ACHN (cell line): ENCODE results near the gene DGKZ.
"Not testable (repeated sequence)": the region's sequence is repeated elsewhere in the genome, so short reads cannot be mapped to it uniquely, and the experiment has no call there.

ENCODE experiments used
- DNase-seq: peaks from one replicate; pipeline ENCODE4 v3.0.0-alpha.2; 2015
- in situ Hi-C: cut with HindIII; loops from 2 replicates; pipeline ENCODE4 v1.10.0; 2017; ENCODE audit warnings: low sequenced_read_pairs, low pct_ligation_motif_present, low pct_unique_long_range_greater_than_20kb

DGKZ gene

GRCh38 chr11:46346886-46347636 is at the start of gene DGKZ:
Gene DGKZ (plus strand): TSS chr11:46347463. CDS start chr11:46347660, 197 bp downstream.
- in situ Hi-C loops: no loop called here
- peak; percentile 79 for DNase-seq

GRCh38 chr11:46298699-46299433 is 48.4 kb upstream of the DGKZ start:
- DNase-seq: peak; percentile 42
- in situ Hi-C loops: no loop called here

GRCh38 chr11:46299451-46299961 is 47.8 kb upstream of the DGKZ start:
- in situ Hi-C loops: no loop called here
- no peak for DNase-seq

GRCh38 chr11:46300270-46300669 is 47.0 kb upstream of the DGKZ start:
- in situ Hi-C loops: no loop called here
- DNase-seq: no peak

GRCh38 chr11:46302866-46303265 is 44.4 kb upstream of the DGKZ start:
- DNase-seq: no peak
- in situ Hi-C loops: no loop called here

GRCh38 chr11:46304036-46304435 is 43.2 kb upstream of the DGKZ start:
- DNase-seq, in situ Hi-C loops: not testable (repeated sequence)

GRCh38 chr11:46304605-46305179 is 42.6 kb upstream of the DGKZ start:
- no peak for DNase-seq
- in situ Hi-C loops: no loop called here

- in situ Hi-C loops: no loop called here
- DNase-seq: no peak
These were observed 42.0 kb upstream of the DGKZ start for GRCh38 chr11:46305295-46305694.

GRCh38 chr11:46306296-46306853 is 40.9 kb upstream of the DGKZ start:
- in situ Hi-C loops: no loop called here

GRCh38 chr11:46307369-46307768 is 39.9 kb upstream of the DGKZ start:
- in situ Hi-C loops: no loop called here
- DNase-seq: no peak

More at GRCh38 chr11:46306296-46306853, 40.9 kb upstream of the DGKZ start:
- no peak for DNase-seq

- no peak for DNase-seq
- in situ Hi-C loops: no loop called here
These were observed 39.4 kb upstream of the DGKZ start for GRCh38 chr11:46307785-46308341.

GRCh38 chr11:46308631-46309419 is 38.4 kb upstream of the DGKZ start:
- in situ Hi-C loops: no loop called here
- peak; percentile 66 for DNase-seq

- DNase-seq: no peak
- in situ Hi-C loops: no loop called here
These were observed 37.4 kb upstream of the DGKZ start for GRCh38 chr11:46309814-46310259.

- in situ Hi-C loops: no loop called here
- peak; percentile 78 for DNase-seq
These were observed 32.1 kb upstream of the DGKZ start for GRCh38 chr11:46315033-46315738.

GRCh38 chr11:46315783-46316563 is 31.3 kb upstream of the DGKZ start:
- in situ Hi-C loops: no loop called here
- DNase-seq: no peak

- in situ Hi-C loops: no loop called here
- DNase-seq: no peak
These were observed 28.2 kb upstream of the DGKZ start for GRCh38 chr11:46319074-46319453.

GRCh38 chr11:46321757-46322156 is 25.5 kb upstream of the DGKZ start:
- in situ Hi-C loops: no loop called here
- DNase-seq: no peak
